Astrocyte (in vitro differentiated cells and primary cell): Measurements from ENCODE around the gene CTBP2. TPM values are rescaled to one million over a fixed set of nuclear protein-coding genes. Genes with fewer than 3 reads are reported as not detected.

Experiments
- DNase-seq: peaks from one replicate; pipeline ENCODE4 v3.0.0-alpha.2; 2010; ENCODE audit warnings: low read depth
- FAIRE-seq: peaks from 2 replicates; lab custom pipeline; 2011; peaks lifted over from hg19 to GRCh38; lab: Jason Lieb, UNC
- H2AFZ ChIP-seq: 2 replicates; pipeline ENCODE4 v1.6.0; 2012; ENCODE audit warnings: low read depth, low read length, inconsistent platforms
- H3K27ac ChIP-seq: 2 replicates; pipeline ENCODE4 v1.5.1; 2011; ENCODE audit warnings: low read depth, low read length, inconsistent platforms
- H3K27me3 ChIP-seq: 2 replicates; pipeline ENCODE4 v1.6.0; 2011; ENCODE audit warnings: low read length, inconsistent platforms; ENCODE audit not compliant: insufficient read depth
- H3K36me3 ChIP-seq: 2 replicates; pipeline ENCODE4 v1.5.1; 2011; ENCODE audit warnings: low read length, inconsistent platforms; ENCODE audit not compliant: insufficient read depth
- H3K4me1 ChIP-seq: 2 replicates; pipeline ENCODE4 v1.5.1; 2011; ENCODE audit warnings: low read length, inconsistent platforms; ENCODE audit not compliant: insufficient read depth
- H3K4me2 ChIP-seq: 2 replicates; pipeline ENCODE4 v1.6.0; 2012; ENCODE audit warnings: low read length, inconsistent platforms
- H3K4me3 ChIP-seq: 2 replicates; pipeline ENCODE4 v1.5.1; 2011; ENCODE audit warnings: low read depth, mild to moderate bottlenecking, low read length, inconsistent platforms; ENCODE audit not compliant: insufficient read depth
- H3K79me2 ChIP-seq: 2 replicates; pipeline ENCODE4 v1.6.0; 2012; ENCODE audit warnings: mild to moderate bottlenecking, low read length, inconsistent platforms; ENCODE audit not compliant: insufficient read depth
- H3K9ac ChIP-seq: 2 replicates; pipeline ENCODE4 v1.6.0; 2012; ENCODE audit warnings: mild to moderate bottlenecking, low read length, inconsistent platforms
- H3K9me3 ChIP-seq: 2 replicates; pipeline ENCODE4 v1.5.1; 2012; ENCODE audit warnings: low read depth, mild to moderate bottlenecking, low read length, inconsistent platforms; ENCODE audit not compliant: insufficient read depth
- H4K20me1 ChIP-seq: 2 replicates; pipeline ENCODE4 v1.6.0; 2012; ENCODE audit warnings: low read length, inconsistent platforms; ENCODE audit not compliant: insufficient read depth
- H3K27ac Mint-ChIP-seq: one replicate; pipeline ENCODE4 v1.8.0; 2021; ENCODE audit warnings: mild to moderate bottlenecking, mixed read lengths; ENCODE audit not compliant: unreplicated experiment
- H3K27me3 Mint-ChIP-seq: one replicate; pipeline ENCODE4 v1.8.0; 2021; ENCODE audit warnings: low read depth, mixed read lengths; ENCODE audit not compliant: unreplicated experiment
- H3K36me3 Mint-ChIP-seq: one replicate; pipeline ENCODE4 v1.8.0; 2021; ENCODE audit warnings: low read depth, mixed read lengths; ENCODE audit not compliant: unreplicated experiment
- H3K4me1 Mint-ChIP-seq: one replicate; pipeline ENCODE4 v1.8.0; 2021; ENCODE audit warnings: low read depth, mixed read lengths; ENCODE audit not compliant: unreplicated experiment
- H3K4me3 Mint-ChIP-seq: one replicate; pipeline ENCODE4 v1.8.0; 2021; ENCODE audit warnings: mild to moderate bottlenecking, moderate library complexity, mixed read lengths; ENCODE audit not compliant: unreplicated experiment
- H3K9me3 Mint-ChIP-seq: one replicate; pipeline ENCODE4 v1.8.0; 2021; ENCODE audit warnings: mild to moderate bottlenecking, mixed read lengths; ENCODE audit not compliant: unreplicated experiment
- CTCF ChIP-seq: IDR thresholded peaks from 2 replicates; pipeline ENCODE4 v1.5.1; 2011; ENCODE audit warnings: low read depth, mild to moderate bottlenecking, inconsistent platforms, low read length, moderate library complexity; ENCODE audit not compliant: insufficient read depth
- EZH2 ChIP-seq: IDR thresholded peaks from 2 replicates; pipeline ENCODE4 v1.6.1; 2012; ENCODE audit warnings: mild to moderate bottlenecking, low read length, inconsistent platforms; ENCODE audit not compliant: insufficient read depth
- total RNA-seq: library from RNA; stranded (reverse); gene quantifications from 2 replicates; pipeline ENCODE4 v1.2.1, GENCODE V29; 2021

Gene CTBP2
- total RNA-seq, 1 donor from 2014 or later: 109 TPM

GRCh38 chr10:125190414-125190813, 30.1 kb upstream of the CTBP2 start:
- Mint-ChIP-seq H3K9me3 (no peaks in the 10 kb centered on the region), H3K4me3 (no peak overlapping the region), H3K4me1 (no peaks in the 10 kb centered on the region), H3K27ac (no peak overlapping the region), H3K36me3 (no peaks in the 10 kb centered on the region), H3K27me3 (peaks cover 20% of the 10 kb centered on the region)
- no peak for TF ChIP-seq EZH2
- TF ChIP-seq CTCF: no peak
- no peak for DNase-seq
- H3K27me3 ChIP-seq: no peaks in the 10 kb centered on the region
- no peaks in the 10 kb centered on the region for H4K20me1 ChIP-seq
- H2AFZ ChIP-seq: no peak overlapping the region
- H3K4me1 ChIP-seq: no peaks in the 10 kb centered on the region
- no peaks in the 10 kb centered on the region for H3K36me3 ChIP-seq
- H3K4me3 ChIP-seq: no peak overlapping the region
- FAIRE-seq: no peak
- no peak overlapping the region for H3K27ac ChIP-seq
- no peak overlapping the region for H3K4me2 ChIP-seq
- no peaks in the 10 kb centered on the region for H3K79me2 ChIP-seq
- peaks cover 2% of the 10 kb centered on the region for H3K9me3 ChIP-seq
- H3K9ac ChIP-seq: no peak overlapping the region

GRCh38 chr10:125189162-125189561, 28.8 kb upstream of the CTBP2 start:
- Mint-ChIP-seq H3K27ac (no peak overlapping the region), H3K36me3 (no peaks in the 10 kb centered on the region), H3K4me3 (no peak overlapping the region), H3K4me1 (no peaks in the 10 kb centered on the region), H3K9me3 (no peaks in the 10 kb centered on the region), H3K27me3 (peaks cover 20% of the 10 kb centered on the region)
- Histone ChIP-seq H3K27me3 (no peaks in the 10 kb centered on the region), H3K27ac (no peak overlapping the region), H3K4me2 (no peak overlapping the region), H3K4me1 (no peaks in the 10 kb centered on the region), H4K20me1 (no peaks in the 10 kb centered on the region), H3K9me3 (peaks cover 2% of the 10 kb centered on the region), H2AFZ (no peak overlapping the region), H3K79me2 (no peaks in the 10 kb centered on the region), H3K36me3 (no peaks in the 10 kb centered on the region), H3K4me3 (no peak overlapping the region), H3K9ac (no peak overlapping the region)
- FAIRE-seq (no peak), DNase-seq (no peak)
- TF ChIP-seq EZH2 (no peak), CTCF (no peak)

GRCh38 chr10:125187238-125188194, 27.2 kb upstream of the CTBP2 start:
- FAIRE-seq: no peak
- H3K4me3 Mint-ChIP-seq: no peak overlapping the region

More at GRCh38 chr10:125187238-125188194, 27.2 kb upstream of the CTBP2 start:
- Histone ChIP-seq H3K4me1 (no peaks in the 10 kb centered on the region), H3K36me3 (no peaks in the 10 kb centered on the region), H3K4me2 (no peak overlapping the region), H3K27me3 (no peaks in the 10 kb centered on the region), H3K79me2 (no peaks in the 10 kb centered on the region), H3K4me3 (no peak overlapping the region), H2AFZ (no peak overlapping the region), H3K9me3 (peaks cover 2% of the 10 kb centered on the region), H3K27ac (no peak overlapping the region), H3K9ac (no peak overlapping the region), H4K20me1 (no peaks in the 10 kb centered on the region)
- no peak for DNase-seq
- H3K9me3 Mint-ChIP-seq: peaks cover 4% of the 10 kb centered on the region
- TF ChIP-seq EZH2 (no peak), CTCF (no peak)
- H3K27me3 Mint-ChIP-seq: peaks cover 21% of the 10 kb centered on the region
- H3K27ac Mint-ChIP-seq: no peak overlapping the region
- no peaks in the 10 kb centered on the region for H3K36me3 Mint-ChIP-seq
- no peaks in the 10 kb centered on the region for H3K4me1 Mint-ChIP-seq
